IPS-20b (cell line): ENCODE data around the gene NCOA4.
"Not testable (repeated sequence)": the region's sequence is repeated elsewhere in the genome, so short reads cannot be mapped to it uniquely, and the experiment has no call there.

Experiments
- H3K27ac ChIP-seq: one replicate; pipeline ENCODE4 v1.5.1; 2013; ENCODE audit warnings: low read length
- H3K27me3 ChIP-seq: 2 replicates; pipeline ENCODE4 v1.6.1; 2013; ENCODE audit warnings: mild to moderate bottlenecking, low read length, inconsistent platforms; ENCODE audit not compliant: insufficient read depth
- H3K36me3 ChIP-seq: 2 replicates; pipeline ENCODE4 v1.6.1; 2013; ENCODE audit warnings: low read depth, mild to moderate bottlenecking, inconsistent platforms, low read length, moderate library complexity; ENCODE audit not compliant: insufficient read depth
- H3K4me1 ChIP-seq: 2 replicates; pipeline ENCODE4 v1.6.1; 2013; ENCODE audit warnings: mild to moderate bottlenecking, control low read depth, inconsistent platforms, low read length, moderate library complexity; ENCODE audit not compliant: insufficient read depth
- H3K4me3 ChIP-seq: 2 replicates; pipeline ENCODE4 v1.5.1; 2013; ENCODE audit warnings: mild to moderate bottlenecking, low read length, inconsistent platforms
- H3K9ac ChIP-seq: 2 replicates; pipeline ENCODE4 v1.6.1; 2013; ENCODE audit warnings: low read depth, mild to moderate bottlenecking, inconsistent platforms, low read length, moderate library complexity
- H3K9me3 ChIP-seq: 2 replicates; pipeline ENCODE4 v1.6.1; 2013; ENCODE audit warnings: mild to moderate bottlenecking, low read depth, low read length, inconsistent platforms; ENCODE audit not compliant: insufficient read depth

The NCOA4 gene

DNA sequence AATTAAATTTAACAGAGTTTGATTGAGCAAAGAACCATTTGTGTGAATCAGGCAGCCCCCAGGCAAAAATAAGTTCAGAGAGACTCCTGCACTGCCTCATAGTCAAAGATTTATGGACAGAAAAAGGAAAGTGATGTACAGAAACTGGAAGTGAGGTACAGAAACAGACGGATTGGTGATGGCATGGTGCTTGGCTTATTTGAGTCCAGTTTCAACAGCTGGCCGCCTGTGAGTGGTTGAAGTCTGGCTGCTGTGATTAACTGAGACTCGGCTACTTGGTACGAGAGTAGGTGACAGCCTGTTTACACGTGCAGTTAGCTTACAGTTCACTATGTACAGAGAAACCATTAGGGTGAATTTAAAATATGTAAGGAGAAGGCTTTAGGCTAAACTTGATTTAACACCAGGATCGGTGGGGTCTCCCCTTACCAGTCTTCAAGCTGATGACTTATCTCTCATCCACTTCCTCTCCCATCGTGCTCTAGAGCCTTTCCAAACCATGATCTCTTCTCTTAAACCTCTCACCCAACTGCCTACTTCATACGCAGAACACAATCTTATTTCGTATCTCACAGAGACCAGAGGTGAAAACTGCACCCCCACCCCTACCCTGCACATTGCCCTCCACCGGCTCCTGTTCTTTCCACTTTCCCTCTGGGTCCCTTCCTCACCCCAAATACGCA is 20.7 kb upstream of the NCOA4 start:
- H3K36me3 ChIP-seq, result no peaks in the 10 kb centered on the region
- H3K4me1 ChIP-seq, result peaks cover 15% of the 10 kb centered on the region; the same call in 1 of the 2 replicates
- H3K27ac ChIP-seq, result no peak overlapping the region
- no peaks in the 10 kb centered on the region for H3K9me3 ChIP-seq
- no peak overlapping the region for H3K9ac ChIP-seq
- no peak overlapping the region for H3K4me3 ChIP-seq
- H3K27me3 ChIP-seq, result no peaks in the 10 kb centered on the region; the same call in 1 of the 2 replicates

DNA sequence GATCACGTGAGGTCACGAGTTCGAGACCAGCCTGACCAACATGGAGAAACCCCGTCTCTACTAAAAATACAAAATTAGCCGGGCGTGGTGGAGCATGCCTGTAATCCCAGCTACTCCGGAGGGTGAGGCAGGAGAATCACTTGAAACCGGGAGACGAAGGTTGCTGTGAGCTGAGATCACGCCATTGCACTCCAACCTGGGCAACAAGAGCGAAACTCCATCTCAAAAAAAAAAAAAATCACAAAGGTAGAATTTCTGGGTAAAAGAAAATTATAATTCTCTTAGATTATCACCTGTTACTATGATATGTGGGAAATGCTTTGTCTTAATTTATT is 19.0 kb upstream of the NCOA4 start:
- peaks cover 12% of the 10 kb centered on the region; the same call in 1 of the 2 replicates for H3K4me1 ChIP-seq
- H3K27me3 ChIP-seq, H3K9ac ChIP-seq, H3K9me3 ChIP-seq, H3K4me3 ChIP-seq, H3K27ac ChIP-seq, H3K36me3 ChIP-seq: not testable (repeated sequence)

DNA sequence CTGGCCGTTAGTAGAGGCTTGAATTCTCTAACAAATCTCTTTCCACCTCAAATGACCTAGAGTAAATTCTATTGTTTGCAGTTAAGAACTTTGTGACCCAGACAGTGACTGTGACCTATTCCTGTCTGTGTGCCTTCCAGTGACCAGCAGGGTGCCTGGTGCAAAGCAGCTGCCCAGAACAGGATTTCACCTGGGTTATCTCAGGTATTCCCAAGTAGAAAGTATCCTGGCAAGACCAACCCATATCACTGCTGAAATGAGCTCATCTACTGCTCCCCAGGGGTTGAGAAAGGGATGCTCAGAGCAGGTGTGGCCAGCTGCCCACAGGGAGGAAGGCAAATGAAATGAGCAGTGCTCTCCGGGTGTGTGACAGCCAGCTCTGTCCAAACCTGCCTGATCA is 17.7 kb upstream of the NCOA4 start:
- H3K9ac ChIP-seq, result no peak overlapping the region
- H3K36me3 ChIP-seq, result no peaks in the 10 kb centered on the region
- no peak overlapping the region for H3K27ac ChIP-seq
- no peak overlapping the region for H3K4me3 ChIP-seq
- peaks cover 5% of the 10 kb centered on the region; the same call in 1 of the 2 replicates for H3K4me1 ChIP-seq
- no peaks in the 10 kb centered on the region for H3K9me3 ChIP-seq
- no peaks in the 10 kb centered on the region; the same call in 1 of the 2 replicates for H3K27me3 ChIP-seq

DNA sequence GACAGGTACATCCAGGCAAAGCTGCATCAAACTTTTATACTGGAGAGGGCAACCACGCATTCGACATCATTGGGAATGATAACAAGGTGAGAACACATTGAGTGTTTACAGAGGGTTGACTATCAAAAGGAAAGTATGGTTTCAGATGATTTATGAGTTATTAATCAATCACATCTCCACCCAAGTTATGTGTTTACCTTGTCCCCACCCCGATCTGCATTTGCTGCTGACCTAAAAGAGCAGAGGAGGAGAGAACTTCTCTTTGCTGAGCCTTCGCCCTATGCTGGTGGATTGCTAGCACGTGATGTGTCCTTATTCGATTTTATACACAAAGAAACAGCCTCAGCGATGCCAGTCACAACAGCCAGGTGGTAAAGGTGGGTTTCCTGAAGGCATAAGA is 15.8 kb upstream of the NCOA4 start, which contains the start of gene MSMB:
Gene MSMB, minus strand, starts transcription at position 9 of the 400 bp plus-strand sequence. CDS start 32 bp downstream, outside the sequence.
- Histone ChIP-seq H3K4me1 (no peaks in the 10 kb centered on the region), H3K27ac (no peak within 1 kb of the TSS), H3K36me3 (no peaks in the 10 kb centered on the region), H3K4me3 (no peak within 1 kb of the TSS), H3K9me3 (no peaks in the 10 kb centered on the region), H3K27me3 (no peaks in the 10 kb centered on the region; the same call in 1 of the 2 replicates), H3K9ac (no peak within 1 kb of the TSS)

DNA sequence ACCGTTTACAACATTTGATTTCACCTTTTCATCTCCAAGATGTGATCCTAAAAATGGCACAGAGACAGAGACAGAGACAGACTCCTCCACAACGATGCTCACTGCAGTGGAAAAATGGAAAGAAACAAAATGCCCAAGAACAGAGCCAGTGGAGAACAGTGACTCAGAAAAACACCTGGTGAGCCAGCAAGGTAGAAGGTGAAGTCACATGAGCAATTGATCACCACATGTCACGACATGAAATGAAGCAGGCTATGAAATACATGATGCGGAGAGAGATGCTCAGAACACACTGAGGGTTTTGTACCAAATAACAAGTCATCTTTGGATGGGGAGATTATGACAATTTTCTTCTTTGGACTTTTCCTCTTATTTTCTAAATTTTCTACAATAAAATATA is 12.1 kb upstream of the NCOA4 start:
- no peaks in the 10 kb centered on the region for H3K9me3 ChIP-seq
- H3K9ac ChIP-seq, result no peak overlapping the region
- H3K4me3 ChIP-seq, result no peak overlapping the region
- no peaks in the 10 kb centered on the region for H3K36me3 ChIP-seq
- H3K27ac ChIP-seq, result no peak overlapping the region
- H3K27me3 ChIP-seq, result no peaks in the 10 kb centered on the region; the same call in 1 of the 2 replicates
- no peaks in the 10 kb centered on the region for H3K4me1 ChIP-seq

DNA sequence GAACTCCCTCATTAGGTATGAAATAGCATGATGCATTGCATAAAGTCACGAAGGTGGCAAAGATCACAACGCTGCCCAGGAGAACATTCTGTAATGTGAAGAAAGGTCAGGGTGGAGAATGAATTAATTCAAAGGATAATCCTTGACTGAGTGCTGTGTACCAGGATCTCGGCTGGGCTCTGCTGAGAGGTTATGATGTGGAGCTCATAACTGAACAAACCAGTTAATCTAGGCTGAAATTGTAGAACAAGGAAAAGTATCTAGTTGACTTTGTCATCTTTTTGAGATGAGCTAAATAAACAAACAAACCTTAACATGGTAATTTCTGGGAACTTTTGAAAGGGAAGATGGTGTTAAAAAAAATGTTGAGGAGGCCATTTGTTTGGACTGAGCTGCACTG is 9.6 kb upstream of the NCOA4 start:
- Histone ChIP-seq H3K36me3 (no peaks in the 10 kb centered on the region), H3K4me1 (no peaks in the 10 kb centered on the region), H3K4me3 (no peak overlapping the region), H3K27me3 (no peaks in the 10 kb centered on the region), H3K27ac (no peak overlapping the region), H3K9ac (no peak overlapping the region), H3K9me3 (no peaks in the 10 kb centered on the region)

DNA sequence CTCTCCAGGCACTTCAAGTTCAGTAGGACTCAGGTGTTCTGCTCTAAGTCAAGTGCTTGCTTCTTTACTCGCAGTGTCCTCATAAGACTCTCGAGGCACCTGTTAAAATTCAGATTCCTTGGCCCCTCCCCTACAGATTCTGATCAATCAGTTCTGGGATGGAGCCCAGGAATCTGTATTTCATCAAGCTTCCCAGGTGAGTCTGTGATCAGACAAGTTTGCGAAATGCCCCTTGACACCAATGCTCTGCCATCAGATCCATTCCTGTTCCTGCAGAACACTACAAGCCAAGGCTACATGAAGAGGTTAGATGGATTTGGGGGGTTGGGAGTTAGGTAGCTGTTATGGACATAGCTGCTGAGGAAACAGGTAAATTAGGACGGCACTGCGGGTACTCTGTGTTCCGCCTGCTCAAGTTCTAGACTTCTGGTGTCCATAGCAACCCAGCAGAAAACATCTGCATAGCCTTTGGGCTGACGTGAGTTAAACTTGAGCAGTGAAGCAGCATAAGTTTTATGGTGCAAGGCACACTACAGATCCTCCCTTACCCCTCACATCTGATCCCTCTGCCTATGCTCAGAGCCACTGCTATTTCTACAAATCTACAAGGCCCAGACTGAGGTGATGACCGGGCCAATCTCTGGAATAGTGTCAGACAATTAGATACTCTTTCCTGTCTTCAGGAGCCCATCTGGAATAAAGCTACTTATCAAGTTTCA is 6.8 kb upstream of the NCOA4 start:
- no peaks in the 10 kb centered on the region for H3K36me3 ChIP-seq
- H3K27me3 ChIP-seq, result no peaks in the 10 kb centered on the region
- no peak overlapping the region for H3K27ac ChIP-seq
- no peaks in the 10 kb centered on the region for H3K9me3 ChIP-seq
- H3K4me1 ChIP-seq, result no peaks in the 10 kb centered on the region
- H3K9ac ChIP-seq, result no peak overlapping the region
- H3K4me3 ChIP-seq, result no peak overlapping the region

DNA sequence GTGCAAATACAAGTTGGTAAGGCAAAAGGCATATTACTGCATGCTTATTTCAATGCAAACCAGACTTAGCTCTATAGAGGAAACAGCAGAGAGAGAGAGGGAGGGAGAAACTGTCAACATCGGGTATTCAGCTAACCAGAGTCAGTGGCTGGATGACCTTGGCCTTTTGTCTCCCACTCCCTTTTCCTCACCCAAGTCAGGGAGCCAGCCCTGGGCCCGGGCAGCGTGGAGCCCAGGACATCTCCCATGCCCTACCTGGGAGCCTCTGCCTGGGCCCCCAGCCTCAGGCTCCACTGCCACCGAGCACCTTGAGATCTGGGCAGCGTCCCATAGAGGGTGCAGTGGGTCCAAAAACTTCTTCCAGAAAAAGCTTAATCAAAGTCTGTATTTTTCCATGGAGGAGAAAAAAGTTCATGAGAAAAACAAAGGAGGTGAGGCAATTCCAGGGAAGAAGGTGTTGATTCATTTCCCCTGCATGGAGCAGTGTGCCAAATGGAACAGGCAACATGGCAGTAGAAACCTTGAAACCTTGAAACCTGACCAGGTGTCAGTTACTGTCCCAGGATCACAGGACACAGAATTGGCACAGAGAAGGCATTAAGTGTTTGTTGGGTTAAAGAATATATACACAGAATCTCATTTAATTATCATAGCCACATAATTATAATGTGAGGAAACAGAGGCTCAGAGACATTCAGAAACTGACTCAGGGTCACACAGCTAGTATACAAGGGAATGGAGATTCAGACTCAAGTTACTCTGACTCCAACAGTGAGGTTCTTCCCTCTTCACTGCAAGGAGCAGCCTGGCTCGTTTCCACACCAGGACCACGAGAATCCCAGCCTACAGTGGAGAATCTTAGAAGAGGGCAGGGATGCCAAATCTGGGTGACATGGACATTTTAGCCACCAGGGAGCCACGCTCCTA is 5.8 kb upstream of the NCOA4 start:
- H3K27ac ChIP-seq, result no peak overlapping the region
- H3K4me3 ChIP-seq, result no peak overlapping the region
- no peaks in the 10 kb centered on the region for H3K36me3 ChIP-seq
- no peaks in the 10 kb centered on the region for H3K27me3 ChIP-seq
- H3K9me3 ChIP-seq, result no peaks in the 10 kb centered on the region
- no peaks in the 10 kb centered on the region for H3K4me1 ChIP-seq
- no peak overlapping the region for H3K9ac ChIP-seq

DNA sequence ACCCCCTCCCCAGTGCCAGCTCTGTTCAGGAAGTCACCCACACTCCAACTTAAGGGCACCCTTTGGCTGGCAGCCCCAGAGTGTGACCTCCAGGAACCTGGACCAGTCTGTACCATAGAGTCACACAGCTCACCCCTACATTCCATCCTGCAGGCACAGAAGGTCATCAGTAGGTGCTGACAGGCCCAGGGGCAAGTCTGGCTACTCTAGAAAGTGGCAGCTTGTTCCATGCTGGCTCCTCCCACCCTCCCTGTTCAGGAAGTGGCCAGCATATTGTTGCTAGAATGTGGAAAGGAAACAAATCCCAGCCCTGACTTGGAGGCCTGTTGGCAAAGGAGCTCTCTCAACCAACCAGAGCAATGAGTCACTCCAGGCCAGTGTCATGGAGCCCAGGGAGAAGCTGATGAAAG is 3.2 kb upstream of the NCOA4 start:
- Histone ChIP-seq H3K27ac (no peak overlapping the region), H3K36me3 (no peaks in the 10 kb centered on the region), H3K4me1 (peaks cover 11% of the 10 kb centered on the region; the same call in 1 of the 2 replicates), H3K9ac (no peak overlapping the region), H3K9me3 (no peaks in the 10 kb centered on the region), H3K27me3 (no peaks in the 10 kb centered on the region), H3K4me3 (no peak overlapping the region)

DNA sequence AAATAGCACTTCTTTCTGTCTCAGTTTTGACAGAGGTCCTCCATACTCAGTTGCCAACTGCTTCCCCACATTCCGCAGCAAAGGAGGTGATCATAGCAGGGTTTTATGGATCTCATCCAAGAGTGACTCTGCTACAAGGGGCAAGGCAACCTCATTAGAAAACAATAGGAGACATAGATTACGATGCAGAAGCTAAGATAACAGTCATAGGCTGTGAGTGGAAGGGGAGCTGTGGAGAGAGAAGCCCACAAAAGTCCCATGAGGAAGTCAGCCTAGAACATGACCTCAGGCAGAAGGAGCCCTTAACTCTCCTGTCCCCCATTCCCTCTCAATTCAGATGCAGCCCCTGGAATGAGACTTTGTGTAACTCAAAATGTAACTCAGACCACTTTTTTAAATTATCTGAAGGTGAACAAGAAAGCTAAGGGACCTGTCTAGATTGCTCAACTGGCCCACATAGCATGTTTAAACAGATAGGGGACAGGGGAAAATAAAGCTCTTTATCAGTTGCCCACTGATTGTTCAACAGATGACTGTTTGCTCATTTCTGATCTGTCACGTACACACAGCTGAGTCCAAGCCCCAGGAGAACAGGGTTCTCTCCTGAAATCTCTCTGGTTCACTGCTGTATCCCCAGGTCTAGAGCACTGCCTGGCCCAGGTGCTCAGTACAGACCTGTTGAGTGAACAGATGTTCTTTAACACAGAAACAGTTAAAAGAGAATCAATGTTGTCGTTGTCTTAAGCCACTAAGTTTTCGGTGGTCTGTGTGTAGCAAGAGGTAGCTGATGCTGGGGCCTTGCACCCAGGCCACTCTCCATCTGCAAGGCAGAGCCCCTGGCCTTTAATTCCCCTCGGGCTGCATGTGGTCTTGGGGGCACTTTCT is 1.5 kb upstream of the NCOA4 start:
- H3K27me3 ChIP-seq, result no peaks in the 10 kb centered on the region
- H3K4me3 ChIP-seq, result no peak overlapping the region
- no peak overlapping the region for H3K9ac ChIP-seq
- H3K27ac ChIP-seq, result no peak overlapping the region
- no peaks in the 10 kb centered on the region for H3K36me3 ChIP-seq
- no peaks in the 10 kb centered on the region for H3K9me3 ChIP-seq
- H3K4me1 ChIP-seq, result peaks cover 11% of the 10 kb centered on the region; the same call in 1 of the 2 replicates
